ENCODE measurements around the gene IP6K1. TPM values are rescaled to one million over a fixed set of nuclear protein-coding genes. Genes with fewer than 3 reads are reported as not detected.

Gene IP6K1
- total and polyA plus RNA-seq, 10 donors = 8.6 to 56.0 (median 46.4) TPM

- Histone ChIP-seq H3K4me1 (peaks cover 0 to 12% (median 6%) of the 10 kb centered on the region in 6 donors), H3K27me3 (replicated peaks in 1 of 7) (no peaks in the 10 kb centered on the region), H3K27ac (no peak overlapping the region), H3K9me3 (no peaks in the 10 kb centered on the region), H3K4me3 (no peak overlapping the region), H3K36me3 (peaks cover 4 to 100% (median 66%) of the 10 kb centered on the region in 6 donors)
- intact Hi-C loops (cut with DNase I; ENCODE audit: low total_unique reads) = no loop called here
- TF ChIP-seq POLR2A (IDR thresholded peaks at IDR 0.05) = no peak
- TF ChIP-seq, protein P1, sequence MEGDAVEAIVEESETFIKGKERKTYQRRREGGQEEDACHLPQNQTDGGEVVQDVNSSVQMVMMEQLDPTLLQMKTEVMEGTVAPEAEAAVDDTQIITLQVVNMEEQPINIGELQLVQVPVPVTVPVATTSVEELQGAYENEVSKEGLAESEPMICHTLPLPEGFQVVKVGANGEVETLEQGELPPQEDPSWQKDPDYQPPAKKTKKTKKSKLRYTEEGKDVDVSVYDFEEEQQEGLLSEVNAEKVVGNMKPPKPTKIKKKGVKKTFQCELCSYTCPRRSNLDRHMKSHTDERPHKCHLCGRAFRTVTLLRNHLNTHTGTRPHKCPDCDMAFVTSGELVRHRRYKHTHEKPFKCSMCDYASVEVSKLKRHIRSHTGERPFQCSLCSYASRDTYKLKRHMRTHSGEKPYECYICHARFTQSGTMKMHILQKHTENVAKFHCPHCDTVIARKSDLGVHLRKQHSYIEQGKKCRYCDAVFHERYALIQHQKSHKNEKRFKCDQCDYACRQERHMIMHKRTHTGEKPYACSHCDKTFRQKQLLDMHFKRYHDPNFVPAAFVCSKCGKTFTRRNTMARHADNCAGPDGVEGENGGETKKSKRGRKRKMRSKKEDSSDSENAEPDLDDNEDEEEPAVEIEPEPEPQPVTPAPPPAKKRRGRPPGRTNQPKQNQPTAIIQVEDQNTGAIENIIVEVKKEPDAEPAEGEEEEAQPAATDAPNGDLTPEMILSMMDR (IDR thresholded peaks at IDR 0.05 in 8 of 11, conservative IDR thresholded peaks at IDR 0.05 in 3 of 11) = no peak
- no peak for TF ChIP-seq POLR2AphosphoS5 (IDR thresholded peaks at IDR 0.05)
- DNase-seq = no peak
- 90 to 97% (median 95%) methylated on average over 10 to 11 of the region's 11 CpGs for WGBS, 5 donors
These were observed 53.7 kb downstream of the IP6K1 start for GRCh38 chr3:49732597-49732996.

DNA sequence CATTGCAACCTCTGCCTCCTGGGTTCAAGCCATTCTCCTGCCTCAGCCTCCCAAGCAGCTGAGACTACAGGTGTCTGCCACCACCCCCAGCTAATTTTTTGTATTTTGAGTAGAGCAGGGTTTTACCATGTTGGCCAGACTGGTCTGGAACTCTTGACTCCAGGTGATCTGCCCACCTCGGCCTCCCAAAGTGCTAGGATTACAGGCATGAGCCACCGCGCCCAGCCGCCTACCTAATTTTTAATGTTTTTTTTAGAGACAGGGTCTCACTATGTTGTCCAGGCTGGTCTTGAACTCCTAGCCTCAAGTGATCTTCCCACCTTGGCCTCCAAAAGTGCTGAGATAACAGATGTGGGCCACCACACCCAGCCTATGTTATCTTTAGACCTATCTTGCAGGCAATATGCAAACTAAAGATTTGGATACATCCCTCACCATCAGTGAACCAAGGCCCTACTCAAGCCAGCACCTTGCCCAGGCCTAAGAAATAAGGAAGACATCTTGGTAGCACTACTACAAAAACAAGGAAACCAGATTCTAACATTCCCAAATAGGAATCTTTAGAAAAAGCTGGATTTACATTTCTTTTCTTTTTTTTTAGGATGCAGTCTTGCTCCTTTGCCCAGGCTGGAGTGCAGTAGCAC is 56.3 kb downstream of the IP6K1 start:
- Histone ChIP-seq H3K27me3 (replicated peaks in 1 of 7) (no peaks in the 10 kb centered on the region), H3K27ac (no peak overlapping the region), H3K9me3 (no peaks in the 10 kb centered on the region), H3K4me1 (peaks cover 0 to 25% (median 10%) of the 10 kb centered on the region in 6 donors), H3K36me3 (peaks cover 4 to 100% (median 59%) of the 10 kb centered on the region in 6 donors), H3K4me3 (no peak overlapping the region)
- no peak for DNase-seq
- 94 to 100% (median 98%) methylated on average over 4 of the region's 4 CpGs for WGBS, 5 donors
- intact Hi-C loops (cut with DNase I; ENCODE audit: low total_unique reads) = no loop called here
- TF ChIP-seq, protein P1 (IDR thresholded peaks at IDR 0.05 in 8 of 11, conservative IDR thresholded peaks at IDR 0.05 in 3 of 11) = no peak
- no peak for TF ChIP-seq POLR2A (IDR thresholded peaks at IDR 0.05)
- no peak for TF ChIP-seq POLR2AphosphoS5 (IDR thresholded peaks at IDR 0.05)

DNA sequence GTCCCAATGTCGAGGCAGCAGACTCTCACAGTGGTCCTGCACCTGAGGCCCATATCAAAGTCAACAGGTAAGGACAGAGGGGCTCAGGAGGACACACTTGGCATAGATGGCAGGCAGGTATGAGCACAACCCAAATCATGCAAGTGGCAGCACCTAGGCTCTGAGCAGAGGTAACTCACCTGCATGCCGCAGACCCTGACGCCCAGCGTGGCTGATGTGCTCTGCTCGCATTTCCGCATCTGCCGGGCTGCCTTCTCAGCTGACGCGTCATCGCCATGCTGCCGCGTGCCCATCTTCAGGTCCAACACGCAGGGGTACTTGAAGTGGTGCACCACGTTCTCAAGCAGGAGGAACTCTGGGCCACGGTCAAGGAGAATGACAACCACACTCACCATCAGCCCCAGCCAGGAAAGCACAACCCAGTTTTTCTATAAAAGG is 58.4 kb downstream of the IP6K1 start:
- Histone ChIP-seq H3K4me3 (no peak overlapping the region), H3K36me3 (peaks cover 4 to 82% (median 48%) of the 10 kb centered on the region in 6 donors), H3K4me1 (peaks cover 6 to 32% (median 16%) of the 10 kb centered on the region in 6 donors), H3K9me3 (no peaks in the 10 kb centered on the region), H3K27me3 (replicated peaks in 1 of 7) (no peaks in the 10 kb centered on the region), H3K27ac (peak overlapping the region in 2 of 8 donors; percentile 98)
- no peak for DNase-seq
- WGBS, 5 donors = 92 to 98% (median 95%) methylated on average over 12 to 15 of the region's 15 CpGs
- intact Hi-C loops (cut with DNase I; ENCODE audit: low total_unique reads) = no loop called here
- TF ChIP-seq POLR2A (IDR thresholded peaks at IDR 0.05) (no peak), POLR2AphosphoS5 (IDR thresholded peaks at IDR 0.05) (peak in 2 of 3 donors; percentile 37 to 69)
- TF ChIP-seq, protein P1 (IDR thresholded peaks at IDR 0.05 in 8 of 11, conservative IDR thresholded peaks at IDR 0.05 in 3 of 11) = no peak

- H3K36me3 ChIP-seq = peaks cover 4 to 82% (median 44%) of the 10 kb centered on the region in 6 donors
- H3K27me3 ChIP-seq (replicated peaks in 1 of 7) = no peaks in the 10 kb centered on the region
- H3K27ac ChIP-seq = peak overlapping the region in 5 of 8 donors; percentile 43 to 98 (median 47)
- no peaks in the 10 kb centered on the region for H3K9me3 ChIP-seq
- peaks cover 12 to 38% (median 22%) of the 10 kb centered on the region in 6 donors for H3K4me1 ChIP-seq
- DNase-seq = peak; percentile 81
- WGBS, 5 donors = 79 to 94% (median 89%) methylated on average over 4 to 19 of the region's 19 CpGs
- no peak overlapping the region for H3K4me3 ChIP-seq
- TF ChIP-seq, protein P1 (IDR thresholded peaks at IDR 0.05 in 8 of 11, conservative IDR thresholded peaks at IDR 0.05 in 3 of 11) = no peak
- no peak for TF ChIP-seq POLR2A (IDR thresholded peaks at IDR 0.05)
- peak in 2 of 3 donors; percentile 30 to 67 for TF ChIP-seq POLR2AphosphoS5 (IDR thresholded peaks at IDR 0.05)
- intact Hi-C loops (cut with DNase I; ENCODE audit: low total_unique reads) = no loop called here
These were observed 59.0 kb downstream of the IP6K1 start for GRCh38 chr3:49727154-49727923.
